HepG2 (cell line): ENCODE data around the gene COL9A2. TPM values are rescaled to one million over a fixed set of nuclear protein-coding genes. Genes with fewer than 3 reads are reported as not detected.
A peak's percentile ranks its signal among the peaks of the same experiment; 100 is the strongest.

Experiments
- ATAC-seq: fragments of 200-7000 bp; cut with Tn5 transposase; 3 replicates; pipeline ENCODE4 v1.9.1; 2020; ENCODE audit warnings: mild to moderate bottlenecking, moderate library complexity
- BruUV-seq: library from RNA; stranded (reverse); fragments of 400-500 nt; replicated peaks from 2 replicates; lab custom pipeline; 2021; lab: Mats Ljungman, UMichigan
- CTCF ChIA-PET: fragments of 300-600 bp; formaldehyde crosslinking; extraction: SDS; loops from one replicate; lab custom pipeline; 2021; ENCODE audit warnings: low total read pairs, inconsistent platforms, low intra/inter-chr PET ratio; lab: Yijun Ruan, JAX
- POLR2A ChIA-PET: fragments of 350-600 bp; sonication (Branson Sonifier 250); formaldehyde crosslinking; loops from one replicate; lab custom pipeline; 2020; ENCODE audit warnings: antibody characterized with exemption, inconsistent platforms; lab: Yijun Ruan, JAX
- DNase-seq: peaks from one replicate; pipeline ENCODE4 v3.0.0-alpha.2; 2015; ENCODE audit warnings: low spot score
- FAIRE-seq: peaks from 3 replicates; lab custom pipeline; 2011; peaks lifted over from hg19 to GRCh38; lab: Jason Lieb, UNC
- H2AFZ ChIP-seq: one replicate; pipeline ENCODE4 v1.6.1; 2011; ENCODE audit warnings: low read length, inconsistent platforms
- H3K27ac ChIP-seq: fragments of 300-600 bp; 3 replicates; pipeline ENCODE4 v1.8.0; 2011; ENCODE audit warnings: mixed run types, mild to moderate bottlenecking, mixed read lengths, low read length, inconsistent platforms; ENCODE audit not compliant: insufficient read depth; ENCODE audit errors: extremely low read length
- H3K27me3 ChIP-seq, 2 experiments: fragments of 200-600 bp in 1 of 2; 2 replicates in 1 of 2; 3 replicates in 1 of 2; pipeline versions ENCODE4 v1.6.0 to v1.8.0; 2011; ENCODE audit warnings: low read length in 2 of 2, mild to moderate bottlenecking in 2 of 2, moderate library complexity in 2 of 2, inconsistent platforms in 1 of 2; ENCODE audit not compliant: insufficient read depth in 2 of 2, control insufficient read depth in 1 of 2
- H3K36me3 ChIP-seq, 2 experiments: fragments of 200-600 bp in 1 of 2; replicated peaks in 1 of 2; 2 replicates in 1 of 2; 3 replicates in 1 of 2; pipeline versions ENCODE4 v1.5.1 to v1.8.0; 2011; ENCODE audit warnings: low read length in 2 of 2, inconsistent platforms in 1 of 2; ENCODE audit not compliant: insufficient read depth in 2 of 2, control insufficient read depth in 1 of 2
- H3K4me1 ChIP-seq: 2 replicates; pipeline ENCODE4 v1.5.1; 2012; ENCODE audit warnings: low read length, inconsistent platforms; ENCODE audit not compliant: insufficient read depth
- H3K4me2 ChIP-seq: 2 replicates; pipeline ENCODE4 v1.6.0; 2011; ENCODE audit warnings: low read depth, low read length, inconsistent platforms
- H3K4me3 ChIP-seq, 3 experiments: fragments of 200-600 bp in 1 of 3; sonication (generic), shearing (Covaris generic) in 1 of 3; replicated peaks in 1 of 3; 2 replicates each; pipeline ENCODE4 v1.5.1; 2011 to 2016; ENCODE audit warnings: low read length in 3 of 3, inconsistent platforms in 2 of 3, low read depth in 2 of 3, mild to moderate bottlenecking in 2 of 3, control low read depth in 1 of 3, mixed read lengths in 1 of 3; ENCODE audit not compliant: insufficient read depth in 1 of 3
- H3K79me2 ChIP-seq: one replicate; pipeline ENCODE4 v1.6.1; 2011; ENCODE audit warnings: low read length, inconsistent platforms; ENCODE audit not compliant: insufficient read depth
- H3K9ac ChIP-seq: 2 replicates; pipeline ENCODE4 v1.6.0; 2011; ENCODE audit warnings: mild to moderate bottlenecking, low read depth, low read length, inconsistent platforms; ENCODE audit not compliant: insufficient read depth
- H3K9me3 ChIP-seq: 2 replicates; pipeline ENCODE4 v1.5.1; 2012; ENCODE audit warnings: mild to moderate bottlenecking, low read length
- H4K20me1 ChIP-seq: 2 replicates; pipeline ENCODE4 v1.6.0; 2011; ENCODE audit warnings: inconsistent platforms, mild to moderate bottlenecking, low read length, moderate library complexity; ENCODE audit not compliant: insufficient read depth
- WGBS: methylation state at CpG from one replicate; pipeline ENCODE4 v1.1.6; 2017; ENCODE audit warnings: low lambda C conversion rate; 5-methylcytosine and 5-hydroxymethylcytosine counted together
- in situ Hi-C: cut with HindIII; loops from 2 replicates; pipeline ENCODE4 v1.10.0; 2017; ENCODE audit warnings: low pct_unique_long_range_greater_than_20kb; ENCODE audit not compliant: extremely low pct_ligation_motif_present
- intact Hi-C: fragments of 100-400 bp; cut with micrococcal nuclease; formaldehyde crosslinking; loops from one replicate; pipeline ENCODE4 v1.10.0; 2022; ENCODE audit not compliant: unreplicated experiment
- polyA plus RNA-seq, 8 experiments: library from polyadenylated mRNA; depleted of rRNA in 3 of 8; stranded (reverse) in 7 of 8; unstranded in 1 of 8; fragments of >200 nt; fragmentation: Illumina TruSeq in 4 of 8; extraction: Trizol in 4 of 8; gene quantifications; 2 replicates each; pipeline versions ENCODE4 v1.2.1 to v1.2.3, GENCODE V29; 2011 to 2016; ENCODE audit warnings: low read depth in 4 of 8, missing spikeins in 1 of 8, mixed read lengths in 1 of 8; ENCODE audit not compliant: insufficient read depth in 1 of 8
- total RNA-seq, 5 experiments: library from RNA; depleted of rRNA; stranded (reverse); fragments of >200 nt; fragmentation: Illumina TruSeq; extraction: Trizol; gene quantifications; 2 replicates each; pipeline ENCODE4 v1.2.3, GENCODE V29; 2016; ENCODE audit warnings: low read depth in 1 of 5
- TF ChIP-seq, protein P1 (sequence below), 2 experiments: fragments of 450-650 bp in 1 of 2; sonication (generic) in 1 of 2; formaldehyde crosslinking in 1 of 2; IDR thresholded peaks; 2 replicates each; pipeline versions ENCODE4 v1.6.1 to v1.8.0; 2016 to 2022; ENCODE audit warnings: antibody characterized with exemption in 1 of 2, mild to moderate bottlenecking in 1 of 2, missing genetic modification reagents in 1 of 2
- TF ChIP-seq, protein P2 (sequence below): sonication (generic); formaldehyde crosslinking; IDR thresholded peaks from 2 replicates; pipeline ENCODE4 v1.4.0; 2020; ENCODE audit warnings: missing genetic modification reagents
- TF ChIP-seq, protein P3 (sequence below): sonication (generic); formaldehyde crosslinking; IDR thresholded peaks from 2 replicates; pipeline ENCODE4 v1.5.0; 2020; ENCODE audit warnings: mild to moderate bottlenecking, missing genetic modification reagents, moderate library complexity

Gene COL9A2
- total and polyA plus RNA-seq, 2 of the 13 experiments (the other 11 are each of a cell fraction or from before 2014, with no cell fraction given): 20.2 to 26.9 TPM

DNA sequence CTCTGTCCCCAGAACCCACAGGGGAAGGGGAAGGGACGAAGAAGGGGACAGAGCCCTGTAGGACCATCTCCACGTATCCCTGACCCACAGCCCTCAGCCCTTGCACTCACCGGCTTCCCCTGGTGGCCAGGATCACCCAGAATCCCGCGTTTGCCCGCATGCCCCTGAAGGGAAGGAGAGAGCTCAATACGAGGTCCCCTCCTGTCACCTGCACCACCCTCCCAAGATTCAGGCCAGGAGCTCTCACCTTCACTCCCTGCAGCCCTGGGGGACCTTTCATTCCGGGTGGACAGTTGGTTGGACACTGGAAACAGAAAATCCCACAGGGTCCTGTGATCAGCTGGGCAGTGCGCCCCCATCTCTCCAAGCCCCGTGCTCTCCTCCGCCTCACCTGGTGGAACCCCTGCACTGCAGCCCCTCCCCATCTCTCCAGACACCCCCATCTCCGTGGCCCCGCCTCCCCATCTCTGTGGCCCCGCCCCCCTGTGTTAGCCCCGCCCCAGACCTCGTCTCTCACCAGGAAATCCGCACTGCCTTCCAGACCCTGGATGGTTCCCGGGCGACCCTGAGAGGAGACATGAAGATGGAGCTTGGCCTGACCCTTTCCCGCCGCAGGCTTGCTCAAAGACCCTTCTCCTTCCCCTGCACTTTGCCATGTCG lies 6.0 kb downstream of the COL9A2 start:
- Histone ChIP-seq H3K9me3 (no peaks in the 10 kb centered on the region), H2AFZ (no peak overlapping the region), H4K20me1 (no peaks in the 10 kb centered on the region), H3K4me2 (no peak overlapping the region), H3K27me3 (no peaks in the 10 kb centered on the region), H3K4me1 (peaks cover 38% of the 10 kb centered on the region), H3K27ac (no peak overlapping the region), H3K79me2 (no peaks in the 10 kb centered on the region), H3K36me3 (peaks cover 0 to 9% of the 10 kb centered on the region in 2 experiments; a peak in 1 of 5 replicates), H3K4me3 (no peak overlapping the region), H3K9ac (no peak overlapping the region)
- intact Hi-C loops: loop anchor here (10.0 kb wide), 1 partner anchor 56 kb away; the partner anchor contains the start of gene ZMPSTE24
- ATAC-seq: no peak
- 97% methylated on average over 19 of the region's 22 CpGs for WGBS
- FAIRE-seq: no peak
- in situ Hi-C loops: no loop called here
- ChIA-PET POLR2A (no interaction called here), CTCF (no interaction called here)
- BruUV-seq: no TSS peak
- TF ChIP-seq, protein P1, sequence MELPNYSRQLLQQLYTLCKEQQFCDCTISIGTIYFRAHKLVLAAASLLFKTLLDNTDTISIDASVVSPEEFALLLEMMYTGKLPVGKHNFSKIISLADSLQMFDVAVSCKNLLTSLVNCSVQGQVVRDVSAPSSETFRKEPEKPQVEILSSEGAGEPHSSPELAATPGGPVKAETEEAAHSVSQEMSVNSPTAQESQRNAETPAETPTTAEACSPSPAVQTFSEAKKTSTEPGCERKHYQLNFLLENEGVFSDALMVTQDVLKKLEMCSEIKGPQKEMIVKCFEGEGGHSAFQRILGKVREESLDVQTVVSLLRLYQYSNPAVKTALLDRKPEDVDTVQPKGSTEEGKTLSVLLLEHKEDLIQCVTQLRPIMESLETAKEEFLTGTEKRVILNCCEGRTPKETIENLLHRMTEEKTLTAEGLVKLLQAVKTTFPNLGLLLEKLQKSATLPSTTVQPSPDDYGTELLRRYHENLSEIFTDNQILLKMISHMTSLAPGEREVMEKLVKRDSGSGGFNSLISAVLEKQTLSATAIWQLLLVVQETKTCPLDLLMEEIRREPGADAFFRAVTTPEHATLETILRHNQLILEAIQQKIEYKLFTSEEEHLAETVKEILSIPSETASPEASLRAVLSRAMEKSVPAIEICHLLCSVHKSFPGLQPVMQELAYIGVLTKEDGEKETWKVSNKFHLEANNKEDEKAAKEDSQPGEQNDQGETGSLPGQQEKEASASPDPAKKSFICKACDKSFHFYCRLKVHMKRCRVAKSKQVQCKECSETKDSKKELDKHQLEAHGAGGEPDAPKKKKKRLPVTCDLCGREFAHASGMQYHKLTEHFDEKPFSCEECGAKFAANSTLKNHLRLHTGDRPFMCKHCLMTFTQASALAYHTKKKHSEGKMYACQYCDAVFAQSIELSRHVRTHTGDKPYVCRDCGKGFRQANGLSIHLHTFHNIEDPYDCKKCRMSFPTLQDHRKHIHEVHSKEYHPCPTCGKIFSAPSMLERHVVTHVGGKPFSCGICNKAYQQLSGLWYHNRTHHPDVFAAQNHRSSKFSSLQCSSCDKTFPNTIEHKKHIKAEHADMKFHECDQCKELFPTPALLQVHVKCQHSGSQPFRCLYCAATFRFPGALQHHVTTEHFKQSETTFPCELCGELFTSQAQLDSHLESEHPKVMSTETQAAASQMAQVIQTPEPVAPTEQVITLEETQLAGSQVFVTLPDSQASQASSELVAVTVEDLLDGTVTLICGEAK (IDR thresholded peaks at IDR 0.05): no peak
- TF ChIP-seq, protein P1 (CRISPR knock-in tag; IDR thresholded peaks at IDR 0.05): no peak
- TF ChIP-seq, protein P2, sequence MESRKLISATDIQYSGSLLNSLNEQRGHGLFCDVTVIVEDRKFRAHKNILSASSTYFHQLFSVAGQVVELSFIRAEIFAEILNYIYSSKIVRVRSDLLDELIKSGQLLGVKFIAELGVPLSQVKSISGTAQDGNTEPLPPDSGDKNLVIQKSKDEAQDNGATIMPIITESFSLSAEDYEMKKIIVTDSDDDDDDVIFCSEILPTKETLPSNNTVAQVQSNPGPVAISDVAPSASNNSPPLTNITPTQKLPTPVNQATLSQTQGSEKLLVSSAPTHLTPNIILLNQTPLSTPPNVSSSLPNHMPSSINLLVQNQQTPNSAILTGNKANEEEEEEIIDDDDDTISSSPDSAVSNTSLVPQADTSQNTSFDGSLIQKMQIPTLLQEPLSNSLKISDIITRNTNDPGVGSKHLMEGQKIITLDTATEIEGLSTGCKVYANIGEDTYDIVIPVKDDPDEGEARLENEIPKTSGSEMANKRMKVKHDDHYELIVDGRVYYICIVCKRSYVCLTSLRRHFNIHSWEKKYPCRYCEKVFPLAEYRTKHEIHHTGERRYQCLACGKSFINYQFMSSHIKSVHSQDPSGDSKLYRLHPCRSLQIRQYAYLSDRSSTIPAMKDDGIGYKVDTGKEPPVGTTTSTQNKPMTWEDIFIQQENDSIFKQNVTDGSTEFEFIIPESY (CRISPR knock-in tag): peak; percentile 96
- TF ChIP-seq, protein P3, sequence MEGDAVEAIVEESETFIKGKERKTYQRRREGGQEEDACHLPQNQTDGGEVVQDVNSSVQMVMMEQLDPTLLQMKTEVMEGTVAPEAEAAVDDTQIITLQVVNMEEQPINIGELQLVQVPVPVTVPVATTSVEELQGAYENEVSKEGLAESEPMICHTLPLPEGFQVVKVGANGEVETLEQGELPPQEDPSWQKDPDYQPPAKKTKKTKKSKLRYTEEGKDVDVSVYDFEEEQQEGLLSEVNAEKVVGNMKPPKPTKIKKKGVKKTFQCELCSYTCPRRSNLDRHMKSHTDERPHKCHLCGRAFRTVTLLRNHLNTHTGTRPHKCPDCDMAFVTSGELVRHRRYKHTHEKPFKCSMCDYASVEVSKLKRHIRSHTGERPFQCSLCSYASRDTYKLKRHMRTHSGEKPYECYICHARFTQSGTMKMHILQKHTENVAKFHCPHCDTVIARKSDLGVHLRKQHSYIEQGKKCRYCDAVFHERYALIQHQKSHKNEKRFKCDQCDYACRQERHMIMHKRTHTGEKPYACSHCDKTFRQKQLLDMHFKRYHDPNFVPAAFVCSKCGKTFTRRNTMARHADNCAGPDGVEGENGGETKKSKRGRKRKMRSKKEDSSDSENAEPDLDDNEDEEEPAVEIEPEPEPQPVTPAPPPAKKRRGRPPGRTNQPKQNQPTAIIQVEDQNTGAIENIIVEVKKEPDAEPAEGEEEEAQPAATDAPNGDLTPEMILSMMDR: peak; percentile 21; the same call in 1 of the 2 replicates
- DNase-seq: no peak
